K562 (cell line): ENCODE results near the gene ZSWIM8. TPM values are rescaled to one million over a fixed set of nuclear protein-coding genes. Genes with fewer than 3 reads are reported as not detected.

Source experiments
- BDP1 ChIP-seq: IDR thresholded peaks from 3 replicates; pipeline ENCODE4 v1.6.1; 2011; ENCODE audit not compliant: insufficient read length, insufficient read depth
- CEBPB ChIP-seq: fragments of 450-650 bp; IDR thresholded peaks from 2 replicates; pipeline ENCODE4 v1.6.1; 2016; ENCODE audit warnings: missing genetic modification characterization, missing compliant biosample characterization
- CTCF ChIP-seq, 3 experiments: IDR thresholded peaks in 2 of 3; conservative IDR thresholded peaks in 1 of 3; 2 replicates each; pipeline ENCODE4 v1.5.1; 2011 to 2012; ENCODE audit warnings: low read length in 3 of 3, mild to moderate bottlenecking in 3 of 3, control low read depth in 2 of 3, improper control_type of control experiment in 1 of 3, inconsistent platforms in 1 of 3, low read depth in 1 of 3, mixed read lengths in 1 of 3, moderate library complexity in 1 of 3; ENCODE audit not compliant: insufficient read depth in 2 of 3
- HDAC1 ChIP-seq, 2 experiments: fragments of 450-650 bp; IDR thresholded peaks; 2 replicates each; pipeline ENCODE4 v1.6.1; 2016 to 2017; ENCODE audit warnings: inconsistent platforms in 1 of 2, mild to moderate bottlenecking in 1 of 2, moderate library complexity in 1 of 2
- MAFG ChIP-seq: fragments of 450-650 bp; conservative IDR thresholded peaks from 2 replicates; pipeline ENCODE4 v1.6.1; 2016; ENCODE audit warnings: missing genetic modification characterization, missing compliant biosample characterization
- MYNN ChIP-seq, 2 experiments: sonication (generic); formaldehyde crosslinking in 1 of 2; IDR thresholded peaks; 2 replicates each; pipeline versions ENCODE4 v1.5.0 to v1.6.1; 2016 to 2020; ENCODE audit warnings: antibody characterized with exemption in 1 of 2, missing genetic modification reagents in 1 of 2
- POU5F1 ChIP-seq: fragments of 150-350 bp; IDR thresholded peaks from 2 replicates; pipeline ENCODE4 v1.6.1; 2014; ENCODE audit warnings: borderline replicate concordance, low read length, low read depth, mild to moderate bottlenecking; ENCODE audit not compliant: partially characterized antibody
- RAD21 ChIP-seq, 2 experiments: fragments of 250-450 bp in 1 of 2; fragments of 450-650 bp in 1 of 2; sonication (Bioruptor Pico) in 1 of 2; formaldehyde crosslinking in 1 of 2; IDR thresholded peaks in 1 of 2; conservative IDR thresholded peaks in 1 of 2; 2 replicates each; pipeline versions ENCODE4 v1.4.0 to v1.8.0; 2020 to 2022; ENCODE audit warnings: mild to moderate bottlenecking in 2 of 2, moderate library complexity in 1 of 2
- REST ChIP-seq, 2 experiments: fragments of 450-650 bp; formaldehyde crosslinking in 1 of 2; IDR thresholded peaks; 2 replicates each; pipeline versions ENCODE4 v1.4.0 to v1.6.1; 2014 to 2020; ENCODE audit warnings: mild to moderate bottlenecking in 2 of 2, borderline replicate concordance in 1 of 2, low read depth in 1 of 2
- SMAD4 ChIP-seq: fragments of 250-450 bp; sonication (Bioruptor Pico); conservative IDR thresholded peaks from 2 replicates; pipeline ENCODE4 v1.8.0; 2021; ENCODE audit warnings: inconsistent platforms, mild to moderate bottlenecking, moderate library complexity
- ZFX ChIP-seq: sonication (generic); formaldehyde crosslinking; IDR thresholded peaks from 2 replicates; pipeline ENCODE4 v1.8.0; 2022; ENCODE audit warnings: mild to moderate bottlenecking, missing genetic modification reagents, moderate library complexity
- ZNF609 ChIP-seq: sonication (generic); formaldehyde crosslinking; IDR thresholded peaks from 2 replicates; pipeline ENCODE4 v1.8.1; 2023; ENCODE audit warnings: missing genetic modification reagents, mild to moderate bottlenecking, borderline replicate concordance
- polyA plus RNA-seq, 8 experiments: library from polyadenylated mRNA; depleted of rRNA in 4 of 8; stranded (reverse) in 5 of 8; unstranded in 3 of 8; fragments of >200 nt; fragmentation: Nextera tagmentation in 2 of 8; fragmentation: Illumina TruSeq in 1 of 8; extraction: Ambion mirVana in 2 of 8; extraction: Trizol in 1 of 8; gene quantifications; 2 replicates each; pipeline versions ENCODE4 v1.2.1 to v1.2.3, GENCODE V29; 2011 to 2014; ENCODE audit warnings: inconsistent platforms in 1 of 8, missing spikeins in 1 of 8
- total RNA-seq, 7 experiments: library from RNA; depleted of rRNA in 6 of 7; stranded (reverse); fragments of >200 nt in 6 of 7; fragmentation: Illumina TruSeq in 2 of 7; extraction: Trizol in 2 of 7; gene quantifications; 2 replicates each; pipeline versions ENCODE4 v1.2.1 to v1.2.3, GENCODE V29; 2011 to 2021; ENCODE audit warnings: low replicate concordance in 1 of 7

Gene ZSWIM8
- total and polyA plus RNA-seq, 9 of the 15 experiments (the other 6 are each of a cell fraction or from before 2014, with no cell fraction given) = 5.6 to 47.8 (median 26.7) TPM

- TF ChIP-seq REST (IDR thresholded peaks at IDR 0.05; ENCODE audit: borderline replicate concordance) (peak; percentile 44; the same call in 1 of the 2 replicates), REST (CRISPR knock-in tag; IDR thresholded peaks at IDR 0.05; ENCODE audit: low read depth) (no peak), ZFX (CRISPR knock-in tag) (peak; percentile 34; the same call in 1 of the 2 replicates), HDAC1 (IDR thresholded peaks at IDR 0.05) (peak in 1 of 2 experiments; percentile 74; a peak in 2 of 4 replicates), POU5F1 (no peak), MAFG (no peak), SMAD4 (CRISPR knock-in tag) (0 out of 2 replicates have a peak, but pooled peaks have one; percentile 14), RAD21 (CRISPR knock-in tag; conservative IDR thresholded peaks at IDR 0.05 in 1 of 2, IDR thresholded peaks at IDR 0.05 in 1 of 2) (peak; percentile 55 to 71), ZNF609 (CRISPR knock-in tag) (no peak), BDP1 (no peak), MYNN (IDR thresholded peaks at IDR 0.05) (0 out of 2 replicates have a peak, but pooled peaks have one; percentile 19), MYNN (CRISPR knock-in tag; IDR thresholded peaks at IDR 0.05) (no peak), CEBPB (tag) (peak; percentile 66), CTCF (IDR thresholded peaks at IDR 0.05 in 2 of 3, conservative IDR thresholded peaks at IDR 0.05 in 1 of 3; ENCODE audit: insufficient read depth in 2 of 3, low read depth in 1 of 3, low read length in 3 of 3) (peak; percentile 59 to 79 (median 61))
Observed at GRCh38 chr10:73774637-73775036, 10.8 kb upstream of the ZSWIM8 start (continued).
